SKM-1 treated with dmso at 0.1 percent for 144 hours (cell line): ENCODE measurements around the gene NXPH3.

Source experiments
- DNase-seq: peaks from one replicate; lab custom pipeline; 2025; ENCODE audit not compliant: unreplicated experiment; lab: John Stamatoyannopoulos, UW

The NXPH3 gene

DNA sequence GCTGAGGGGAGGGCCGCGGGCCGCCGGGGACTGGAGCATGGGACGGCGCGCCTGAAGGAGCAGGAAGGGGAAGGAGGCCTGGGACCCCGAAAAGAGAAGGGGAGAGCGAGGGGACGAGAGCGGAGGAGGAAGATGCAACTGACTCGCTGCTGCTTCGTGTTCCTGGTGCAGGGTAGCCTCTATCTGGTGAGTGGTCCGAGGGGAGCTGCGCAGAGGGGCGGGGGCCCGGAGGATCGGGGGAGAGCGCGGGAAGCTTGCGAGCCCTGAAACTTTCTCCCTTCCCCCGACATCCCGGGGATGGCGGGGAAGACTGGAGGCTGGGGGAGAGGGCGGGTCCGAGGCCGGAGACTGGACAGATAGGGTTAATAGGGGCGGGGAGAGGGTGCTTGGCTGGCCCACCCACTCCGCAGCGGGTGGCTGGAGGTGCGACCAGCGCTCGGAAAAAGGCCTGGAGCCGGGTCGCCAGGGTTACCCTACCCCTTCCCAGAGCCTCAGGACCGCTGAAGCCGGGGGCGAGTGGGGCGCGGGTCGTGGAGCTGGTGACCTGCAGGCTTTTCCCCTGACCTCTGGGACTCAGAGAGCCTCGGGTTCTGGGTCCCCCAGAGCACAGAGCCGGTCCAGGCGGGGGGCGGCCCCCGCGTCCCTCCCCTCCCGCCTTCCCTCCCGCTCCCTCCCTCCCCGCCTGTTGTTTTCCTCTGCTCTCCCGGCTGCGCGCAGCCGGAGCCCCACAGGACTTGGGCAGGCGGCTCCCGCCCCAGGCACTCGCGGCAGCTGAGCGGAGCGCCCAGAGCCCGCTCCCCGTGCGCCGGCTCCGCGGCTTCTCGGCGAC is 631 bp downstream of the NXPH3 start:
- DNase-seq: no peak

DNA sequence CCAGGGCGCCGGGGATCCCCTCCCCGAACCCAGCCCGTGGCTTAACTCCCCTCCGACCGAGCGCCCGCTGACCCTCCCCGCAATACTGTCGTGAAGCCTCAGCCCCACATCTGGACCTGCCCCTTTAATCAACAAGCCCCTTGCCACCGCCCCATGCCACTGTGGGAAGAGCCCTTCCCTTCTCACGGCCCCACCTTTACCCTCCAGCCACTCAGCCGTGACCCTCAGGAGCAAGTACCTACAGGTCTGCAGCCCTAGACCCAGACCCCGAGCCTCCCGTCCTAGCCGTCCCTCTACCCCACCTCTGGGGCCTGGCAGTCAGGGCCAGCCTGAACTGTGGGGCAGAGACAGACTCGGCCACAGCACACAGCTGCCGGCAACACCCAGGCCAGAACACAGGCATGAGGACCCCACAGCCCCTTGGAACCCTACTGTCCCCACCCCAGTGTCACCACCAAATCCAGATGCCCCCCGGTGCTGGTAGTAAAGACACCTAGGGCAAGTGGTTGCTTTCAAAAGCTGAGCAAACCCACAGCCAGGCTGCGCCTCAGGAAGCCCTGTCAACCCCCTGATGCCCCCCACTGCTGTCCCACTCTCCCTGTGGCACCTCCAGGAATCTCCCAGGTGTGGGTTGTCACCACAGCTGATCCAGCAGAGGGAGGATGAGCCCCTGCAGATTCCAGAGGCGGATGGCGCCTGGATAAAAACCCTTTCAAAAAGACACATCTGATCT is 1.4 kb downstream of the NXPH3 start:
- no peak for DNase-seq

DNA sequence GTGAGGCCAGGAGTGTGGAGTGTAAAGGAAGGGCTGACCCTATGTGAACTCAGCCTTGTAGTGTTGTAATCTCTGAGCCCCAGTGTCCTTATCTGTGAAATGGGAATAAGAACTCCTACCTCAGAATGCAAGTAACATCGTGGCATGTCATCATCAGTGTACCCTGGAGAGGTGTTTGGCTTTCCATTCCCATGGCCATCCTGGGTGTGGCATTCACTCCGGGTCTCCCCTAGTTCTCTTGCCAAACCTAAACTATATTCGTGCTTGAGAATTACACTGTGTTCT is 1.9 kb downstream of the NXPH3 start:
- no peak for DNase-seq

DNA sequence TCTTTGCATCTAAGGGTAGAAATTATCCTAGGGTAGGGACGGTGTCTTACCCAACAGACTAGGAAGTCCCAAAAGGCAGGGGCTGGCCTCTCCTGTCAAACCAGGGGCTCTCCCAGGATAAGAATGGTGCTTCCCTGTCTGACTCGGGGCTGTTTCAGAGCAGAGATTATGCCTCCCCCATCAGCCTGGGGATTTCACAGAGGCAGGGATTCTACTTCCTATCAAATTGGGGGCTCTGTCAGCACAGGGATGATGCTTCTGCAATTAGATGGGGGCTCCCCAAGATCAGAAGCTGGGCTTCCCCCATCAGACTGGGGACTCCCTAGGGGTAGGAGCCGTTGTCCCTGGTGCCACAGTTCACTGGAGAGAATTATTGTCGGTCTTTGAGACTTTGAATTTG is 2.3 kb downstream of the NXPH3 start:
- no peak for DNase-seq

DNA sequence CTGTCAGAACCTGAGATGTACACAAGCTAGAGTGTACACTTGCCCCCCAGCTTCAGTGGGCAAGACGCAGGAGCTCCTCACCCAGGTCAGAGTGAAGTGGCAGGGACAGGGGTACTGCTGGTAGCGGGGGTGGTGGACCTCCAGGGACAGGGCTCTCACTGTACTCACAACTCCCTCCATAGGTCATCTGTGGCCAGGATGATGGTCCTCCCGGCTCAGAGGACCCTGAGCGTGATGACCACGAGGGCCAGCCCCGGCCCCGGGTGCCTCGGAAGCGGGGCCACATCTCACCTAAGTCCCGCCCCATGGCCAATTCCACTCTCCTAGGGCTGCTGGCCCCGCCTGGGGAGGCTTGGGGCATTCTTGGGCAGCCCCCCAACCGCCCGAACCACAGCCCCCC is 2.7 kb downstream of the NXPH3 start:
- DNase-seq: no peak

DNA sequence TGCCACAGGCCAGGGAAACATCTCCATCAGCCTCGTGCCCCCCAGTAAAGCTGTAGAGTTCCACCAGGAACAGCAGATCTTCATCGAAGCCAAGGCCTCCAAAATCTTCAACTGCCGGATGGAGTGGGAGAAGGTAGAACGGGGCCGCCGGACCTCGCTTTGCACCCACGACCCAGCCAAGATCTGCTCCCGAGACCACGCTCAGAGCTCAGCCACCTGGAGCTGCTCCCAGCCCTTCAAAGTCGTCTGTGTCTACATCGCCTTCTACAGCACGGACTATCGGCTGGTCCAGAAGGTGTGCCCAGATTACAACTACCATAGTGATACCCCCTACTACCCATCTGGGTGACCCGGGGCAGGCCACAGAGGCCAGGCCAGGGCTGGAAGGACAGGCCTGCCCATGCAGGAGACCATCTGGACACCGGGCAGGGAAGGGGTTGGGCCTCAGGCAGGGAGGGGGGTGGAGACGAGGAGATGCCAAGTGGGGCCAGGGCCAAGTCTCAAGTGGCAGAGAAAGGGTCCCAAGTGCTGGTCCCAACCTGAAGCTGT is 3.4 kb downstream of the NXPH3 start:
- DNase-seq: no peak

DNA sequence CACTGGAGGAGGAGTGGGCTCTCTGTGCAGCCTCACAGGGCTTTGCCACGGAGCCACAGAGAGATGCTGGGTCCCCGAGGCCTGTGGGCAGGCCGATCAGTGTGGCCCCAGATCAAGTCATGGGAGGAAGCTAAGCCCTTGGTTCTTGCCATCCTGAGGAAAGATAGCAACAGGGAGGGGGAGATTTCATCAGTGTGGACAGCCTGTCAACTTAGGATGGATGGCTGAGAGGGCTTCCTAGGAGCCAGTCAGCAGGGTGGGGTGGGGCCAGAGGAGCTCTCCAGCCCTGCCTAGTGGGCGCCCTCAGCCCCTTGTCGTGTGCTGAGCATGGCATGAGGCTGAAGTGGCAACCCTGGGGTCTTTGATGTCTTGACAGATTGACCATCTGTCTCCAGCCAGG is 3.9 kb downstream of the NXPH3 start:
- DNase-seq: no peak

DNA sequence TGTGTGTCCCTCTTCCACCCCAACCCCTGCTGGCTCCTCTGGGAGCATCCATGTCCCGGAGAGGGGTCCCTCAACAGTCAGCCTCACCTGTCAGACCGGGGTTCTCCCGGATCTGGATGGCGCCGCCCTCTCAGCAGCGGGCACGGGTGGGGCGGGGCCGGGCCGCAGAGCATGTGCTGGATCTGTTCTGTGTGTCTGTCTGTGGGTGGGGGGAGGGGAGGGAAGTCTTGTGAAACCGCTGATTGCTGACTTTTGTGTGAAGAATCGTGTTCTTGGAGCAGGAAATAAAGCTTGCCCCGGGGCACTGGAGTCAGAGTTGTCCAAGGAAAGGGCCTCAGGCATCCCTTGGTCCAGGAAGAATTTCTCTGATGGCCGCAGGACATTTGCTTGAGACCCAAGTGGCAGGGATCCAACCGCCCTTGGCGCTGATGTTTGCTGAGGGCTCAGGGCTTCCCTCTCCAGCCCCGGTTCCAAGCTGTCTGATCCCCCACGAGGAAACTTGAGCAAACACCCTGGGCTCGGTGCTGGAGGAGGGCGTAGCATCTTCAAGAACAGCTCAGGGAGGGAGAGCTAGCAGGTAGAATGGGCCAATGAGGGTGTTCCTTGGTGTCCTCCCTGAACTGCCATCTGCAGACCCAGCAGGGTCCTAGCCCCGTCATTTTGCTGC is 4.5 kb downstream of the NXPH3 start:
- DNase-seq: no peak

DNA sequence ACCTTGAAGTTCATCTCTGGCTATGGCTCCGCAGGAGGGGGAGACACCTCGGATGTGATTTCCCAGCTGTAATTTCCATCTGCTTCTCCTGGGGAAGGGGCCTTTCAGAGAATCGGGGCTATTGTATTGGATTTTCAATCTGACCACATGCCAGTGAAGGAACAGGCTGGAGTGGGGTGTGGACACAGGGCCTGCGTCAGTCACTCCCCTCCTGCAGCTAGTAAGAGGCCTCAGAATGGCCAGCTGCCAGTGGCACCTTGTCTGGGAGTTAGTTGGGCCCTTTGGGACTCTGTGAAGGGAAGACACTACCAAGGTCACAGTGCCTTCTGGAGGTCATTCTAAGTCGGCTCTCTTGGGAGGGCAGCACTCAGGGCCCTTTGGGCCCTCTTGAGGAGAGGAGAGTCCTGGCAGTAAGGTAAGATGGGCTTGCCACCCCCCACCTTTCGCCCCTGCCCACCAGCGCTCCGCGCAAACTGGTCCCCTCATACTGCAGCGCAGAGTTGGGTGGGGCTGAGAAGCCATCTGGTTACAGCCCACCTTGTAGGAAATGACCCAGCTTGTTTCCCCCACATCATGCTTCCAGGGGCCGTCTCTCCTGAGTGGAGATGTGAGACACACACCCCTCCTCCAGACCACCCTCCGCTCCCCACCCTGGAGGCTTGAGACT is 5.4 kb downstream of the NXPH3 start:
- DNase-seq: no peak

DNA sequence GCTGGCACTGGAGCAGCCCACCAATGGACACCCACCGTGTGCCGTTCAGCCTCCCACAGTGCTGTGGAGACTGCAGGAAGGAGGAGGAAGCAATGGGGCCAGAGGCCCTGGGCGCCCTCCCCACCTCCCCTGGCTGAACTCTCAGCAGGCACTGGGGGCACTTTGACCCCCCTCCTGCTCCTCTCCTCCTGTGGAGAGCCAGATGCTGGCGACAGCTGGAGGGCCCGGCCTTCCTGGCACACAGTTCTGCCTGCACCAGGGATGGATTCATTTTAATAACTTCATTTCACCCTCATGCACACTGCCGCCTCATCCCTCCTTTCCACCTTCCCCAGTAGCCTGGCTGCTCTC is 6.0 kb downstream of the NXPH3 start:
- no peak for DNase-seq

DNA sequence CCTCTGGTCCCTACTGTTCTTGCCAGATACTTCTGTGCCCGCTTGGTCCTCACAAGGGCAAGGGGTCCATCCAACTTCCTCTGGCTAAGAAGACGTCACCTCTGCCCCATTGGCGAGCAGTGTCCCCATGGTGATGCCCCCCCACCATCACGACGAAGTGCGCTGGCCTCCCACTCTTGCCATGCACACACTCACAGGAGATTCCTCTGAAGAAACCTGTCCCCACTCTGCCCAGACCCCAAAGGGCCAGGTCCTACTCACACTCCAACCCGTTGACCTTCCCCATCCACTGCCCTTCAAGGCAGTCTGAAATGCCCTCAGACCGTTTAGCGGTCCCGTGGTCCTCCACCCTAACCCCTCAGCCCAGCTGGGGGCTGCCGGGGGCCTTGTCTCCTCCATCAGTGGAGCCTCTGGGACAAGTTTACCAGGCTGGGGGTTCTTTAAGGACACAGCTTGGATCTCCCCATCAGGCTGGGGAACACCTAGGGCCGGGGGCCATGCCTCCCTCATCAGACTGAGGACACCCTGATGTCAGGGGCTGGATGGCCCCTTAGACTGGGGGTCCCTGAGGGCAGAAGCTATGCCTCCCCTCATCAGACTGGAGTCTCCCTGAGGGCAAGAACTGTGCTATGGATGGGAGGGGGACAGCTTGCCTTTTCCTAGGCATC is 6.5 kb downstream of the NXPH3 start:
- no peak for DNase-seq

DNA sequence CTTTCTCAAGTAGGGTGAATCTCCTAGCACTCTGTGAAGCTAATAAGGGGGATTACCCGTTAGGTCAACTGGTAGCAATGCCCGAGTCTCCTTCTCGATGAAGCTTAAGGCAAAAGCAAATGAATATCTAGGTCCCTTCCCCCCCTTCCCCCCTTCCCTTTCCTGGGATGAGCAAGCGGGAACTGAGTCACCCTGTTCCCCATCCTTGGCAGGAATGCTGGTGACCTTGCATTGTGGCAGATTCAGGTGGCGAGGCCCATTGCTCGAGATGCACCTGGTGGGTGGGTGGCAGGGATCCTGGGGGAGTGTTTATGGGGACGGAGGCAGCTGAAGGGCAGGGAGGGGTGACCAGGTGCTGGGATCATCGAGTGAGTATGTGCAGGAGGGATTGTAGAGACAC is 7.1 kb downstream of the NXPH3 start:
- DNase-seq: no peak

DNA sequence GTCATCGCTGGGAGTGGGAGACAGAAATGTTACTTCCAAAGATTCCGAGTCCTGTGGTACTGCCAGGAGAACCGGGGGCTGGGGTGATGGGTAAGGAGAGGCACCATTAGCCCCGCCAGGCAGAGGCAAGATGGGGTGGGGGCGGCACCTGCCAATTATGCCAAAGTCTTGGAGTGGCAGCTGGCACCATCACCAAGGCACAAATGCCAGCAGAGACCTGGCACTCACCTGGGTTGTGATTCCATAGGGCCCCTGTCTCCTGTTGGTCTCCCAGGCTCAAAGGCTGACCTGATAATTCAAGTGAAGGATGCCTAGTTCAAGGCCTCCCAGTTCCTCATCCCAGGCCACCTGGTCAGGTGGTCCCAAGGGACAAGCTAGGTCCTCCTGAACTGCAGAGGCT is 7.6 kb downstream of the NXPH3 start:
- DNase-seq: no peak

DNA sequence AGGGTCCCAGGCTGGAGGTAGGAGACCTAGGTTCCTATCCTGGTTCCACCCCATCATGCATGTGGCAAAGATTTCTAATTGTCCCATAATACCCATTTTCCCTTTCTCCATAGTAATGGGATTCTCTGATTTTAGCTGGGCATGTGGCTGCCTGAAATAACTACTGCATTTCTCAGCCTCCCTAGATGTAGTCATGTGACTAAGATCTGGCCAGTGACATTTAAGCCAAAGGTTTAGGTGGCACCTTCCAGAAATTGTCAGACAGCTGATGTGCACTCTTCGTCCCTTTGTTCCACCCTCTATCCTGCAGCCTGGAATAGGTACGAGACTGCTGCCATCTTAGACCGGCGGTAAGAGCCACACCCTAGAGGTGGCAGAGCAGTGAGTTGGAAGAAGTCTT is 8.2 kb downstream of the NXPH3 start:
- DNase-seq: no peak

DNA sequence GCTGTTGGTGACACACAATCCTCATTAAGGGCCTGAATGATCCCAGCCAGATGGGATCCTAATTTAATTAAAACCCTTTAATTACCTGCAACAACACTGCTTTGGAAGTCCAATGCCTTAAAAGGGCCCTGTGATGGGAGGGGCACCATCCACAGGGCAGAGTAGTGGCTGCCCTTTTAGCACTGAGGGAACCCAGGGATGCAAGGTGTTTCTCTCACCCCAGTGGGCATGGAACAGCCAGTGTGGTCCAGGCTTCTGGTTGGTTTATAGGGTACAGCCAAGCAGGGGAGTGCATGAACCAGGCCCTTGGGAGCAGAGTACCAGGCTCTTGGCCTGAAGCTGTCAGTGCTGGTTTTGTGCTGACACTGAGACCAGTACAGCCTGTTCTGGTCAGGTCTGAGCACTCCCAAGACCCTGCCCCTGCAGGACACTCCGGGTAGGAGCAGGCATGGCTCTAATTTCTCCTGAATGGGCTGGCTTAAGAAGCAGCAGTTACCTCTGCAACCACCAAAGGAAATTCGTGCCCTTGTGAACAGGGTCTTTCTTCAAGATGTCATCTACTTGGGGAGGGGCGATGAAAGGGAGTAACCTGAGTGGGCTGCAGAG is 9.9 kb downstream of the NXPH3 start:
- DNase-seq: no peak

DNA sequence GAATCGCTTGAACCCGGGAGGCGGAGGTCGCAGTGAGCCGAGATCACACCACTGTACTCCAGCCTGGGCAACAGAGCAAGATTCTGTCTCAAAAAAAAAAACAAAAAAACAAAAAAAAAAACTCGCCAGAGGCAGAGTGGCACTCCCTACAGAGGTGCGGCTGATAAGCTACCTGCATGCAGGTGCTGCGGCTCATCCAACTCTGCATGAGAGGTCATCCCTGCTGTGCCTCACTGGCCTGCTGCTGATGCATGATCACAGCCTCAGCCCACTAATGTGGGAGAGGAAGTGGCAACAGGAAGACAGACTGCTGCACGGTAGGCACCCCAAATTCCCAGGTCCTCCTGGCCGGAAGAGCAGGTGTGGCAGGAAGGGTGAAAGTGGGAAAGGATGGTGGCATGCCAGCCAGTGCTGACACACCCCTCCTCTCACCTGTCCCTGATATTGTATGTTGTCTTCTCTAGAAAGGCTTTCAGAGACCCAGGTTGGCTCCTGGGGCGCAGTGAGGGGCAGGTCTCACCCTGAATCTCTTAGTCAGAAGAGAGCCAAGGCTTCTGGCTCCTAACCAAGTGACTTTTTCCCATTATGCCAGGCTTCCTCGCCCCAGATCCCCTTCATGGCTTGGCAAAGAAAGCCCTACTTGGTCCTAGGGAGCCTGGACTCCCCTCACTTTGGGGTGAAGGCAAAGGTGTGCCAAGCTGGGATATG is 11.8 kb downstream of the NXPH3 start:
- DNase-seq: no peak

DNA sequence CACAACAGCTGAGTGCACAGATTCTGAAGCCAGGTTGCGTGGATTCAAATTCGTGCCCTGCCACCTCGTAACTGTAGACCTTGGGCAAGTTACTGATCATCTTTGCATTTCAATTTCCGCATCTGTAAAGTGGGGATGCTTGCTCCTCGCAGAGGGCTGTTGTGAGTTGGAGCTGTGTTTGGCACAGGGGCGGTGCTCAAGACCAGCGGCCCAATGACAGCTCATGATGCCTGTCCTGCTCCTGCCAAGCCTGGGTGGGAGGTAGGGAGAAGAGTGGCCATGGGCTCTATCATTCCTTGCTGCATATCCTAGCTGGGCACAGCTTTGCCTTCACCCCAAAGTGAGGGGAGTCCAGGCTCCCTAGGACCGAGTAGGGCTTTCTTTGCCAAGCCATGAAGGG is 12.6 kb downstream of the NXPH3 start:
- no peak for DNase-seq

DNA sequence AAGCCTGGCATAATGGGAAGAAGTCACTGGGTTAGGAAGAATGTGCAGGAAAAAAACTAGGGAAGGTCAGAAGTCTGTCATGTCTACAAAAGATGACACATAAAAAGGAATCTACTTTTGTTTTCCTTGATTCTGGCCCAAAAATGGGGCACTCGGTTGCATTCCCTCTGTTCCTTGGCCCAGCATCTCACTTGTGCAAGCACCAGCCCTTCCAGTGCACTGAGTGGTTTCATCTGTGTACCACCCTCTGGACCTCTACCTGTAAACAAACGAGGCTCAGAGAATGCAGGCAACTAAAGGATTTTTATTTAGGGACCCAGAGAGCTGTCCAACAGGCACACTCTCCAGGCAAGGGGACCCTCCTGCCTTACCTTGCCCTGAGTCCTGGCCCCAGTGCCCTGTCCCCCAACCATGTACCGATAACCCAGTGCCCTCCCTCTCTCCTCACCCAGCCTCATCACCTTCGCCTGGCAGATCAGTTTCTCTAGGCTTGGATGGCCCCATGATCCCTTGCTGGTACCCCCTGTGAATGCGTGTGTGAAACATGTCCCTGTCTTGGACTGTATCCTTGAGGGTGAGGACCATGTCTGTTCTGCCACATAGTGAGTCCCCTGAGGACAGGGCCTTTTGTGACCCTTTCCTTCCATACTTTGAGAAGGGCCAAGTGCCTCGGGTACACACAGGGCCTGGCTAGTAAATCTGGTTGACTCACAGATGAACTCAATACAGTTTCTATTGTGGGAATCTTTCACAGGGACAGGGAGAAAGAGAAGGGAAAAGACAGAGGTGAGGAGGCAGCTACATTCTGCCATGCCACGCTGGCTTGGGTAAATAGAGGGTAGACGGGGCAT is 13.3 kb downstream of the NXPH3 start:
- no peak for DNase-seq

DNA sequence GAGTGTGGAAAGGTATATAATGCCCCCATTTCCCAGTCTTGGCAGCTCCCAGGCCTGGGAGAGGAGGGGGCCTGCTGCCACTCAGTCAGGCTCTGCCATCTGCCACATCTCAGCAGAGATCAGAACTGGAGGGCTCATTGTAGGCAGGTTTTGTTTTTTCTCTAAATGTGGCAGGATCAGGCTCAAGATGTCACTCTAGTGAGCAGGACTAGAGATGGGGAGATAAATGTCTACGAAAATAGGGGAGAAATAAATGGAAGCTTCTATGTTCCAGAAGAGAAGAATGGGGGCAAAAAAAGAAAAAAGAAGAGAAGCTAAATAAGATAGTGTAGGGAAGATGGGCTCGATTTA is 13.9 kb downstream of the NXPH3 start:
- DNase-seq: no peak
